GM12878 (cell line): ENCODE results near the gene PKDREJ. TPM values are rescaled to one million over a fixed set of nuclear protein-coding genes. Genes with fewer than 3 reads are reported as not detected.

ENCODE experiments used
- ATAC-seq: fragments of 200-7000 bp; cut with Tn5 transposase; 3 replicates; pipeline ENCODE4 v1.9.1; 2020; ENCODE audit warnings: mild to moderate bottlenecking, moderate library complexity
- BruUV-seq: library from RNA; stranded (reverse); fragments of 400-500 nt; replicated peaks from 2 replicates; lab custom pipeline; 2021; lab: Mats Ljungman, UMichigan
- CTCF ChIA-PET: fragments of 300-600 bp; sonication (Branson Sonifier 250); formaldehyde crosslinking; extraction: SDS; loops from one replicate; lab custom pipeline; 2021; ENCODE audit warnings: inconsistent platforms; lab: Yijun Ruan, JAX
- POLR2A ChIA-PET: fragments of 350-600 bp; formaldehyde crosslinking; extraction: SDS; loops from one replicate; lab custom pipeline; 2021; ENCODE audit warnings: inconsistent platforms; lab: Charles Lee
- RAD21 ChIA-PET: fragments of 300-600 bp; sonication (Branson Sonifier 250); formaldehyde crosslinking; loops from one replicate; lab custom pipeline; 2023; ENCODE audit warnings: antibody characterized with exemption; ENCODE audit not compliant: unreplicated experiment; lab: Charles Lee
- SMC1A ChIA-PET: fragments of 300-600 bp; sonication (Branson Sonifier 250); formaldehyde crosslinking; loops from one replicate; lab custom pipeline; 2023; ENCODE audit not compliant: unreplicated experiment, uncharacterized antibody; lab: Charles Lee
- DNase-seq: peaks from one replicate; pipeline ENCODE4 v3.0.0-alpha.2; 2011; ENCODE audit warnings: low read depth, low spot score
- FAIRE-seq: peaks from 3 replicates; lab custom pipeline; 2011; peaks lifted over from hg19 to GRCh38; lab: Jason Lieb, UNC
- H2AFZ ChIP-seq: 2 replicates; pipeline ENCODE4 v1.6.0; 2011; ENCODE audit warnings: low read depth, low read length, control low read depth; ENCODE audit not compliant: control insufficient read depth
- H3K27ac ChIP-seq: 2 replicates; pipeline ENCODE4 v1.5.1; 2011; ENCODE audit warnings: control low read depth; ENCODE audit not compliant: control insufficient read depth, insufficient read depth
- H3K27me3 ChIP-seq, 2 experiments: replicated peaks in 1 of 2; 2 replicates each; pipeline versions ENCODE4 v1.6.0 to v1.6.1; 2011; ENCODE audit warnings: low read length in 1 of 2; ENCODE audit not compliant: control insufficient read depth in 2 of 2, insufficient read depth in 2 of 2
- H3K36me3 ChIP-seq, 2 experiments: 2 replicates each; pipeline ENCODE4 v1.5.1; 2011; ENCODE audit warnings: low read length in 1 of 2; ENCODE audit not compliant: control insufficient read depth in 2 of 2, insufficient read depth in 2 of 2
- H3K4me1 ChIP-seq: 2 replicates; pipeline ENCODE4 v1.6.1; 2011; ENCODE audit warnings: mild to moderate bottlenecking, low read length, moderate library complexity, mixed read lengths; ENCODE audit not compliant: control insufficient read depth, insufficient read depth
- H3K4me2 ChIP-seq: 2 replicates; pipeline ENCODE4 v1.6.0; 2011; ENCODE audit warnings: control low read depth; ENCODE audit not compliant: control insufficient read depth, insufficient read depth
- H3K4me3 ChIP-seq: fragments of 200-600 bp; sonication (generic); 2 replicates; pipeline ENCODE4 v1.5.1; 2016
- H3K79me2 ChIP-seq: 2 replicates; pipeline ENCODE4 v1.6.0; 2011; ENCODE audit warnings: low read length; ENCODE audit not compliant: control insufficient read depth, insufficient read depth
- H3K9ac ChIP-seq: 2 replicates; pipeline ENCODE4 v1.8.0; 2011; ENCODE audit warnings: low read length, control low read depth, mixed read lengths; ENCODE audit not compliant: control insufficient read depth, insufficient read depth
- H3K9me3 ChIP-seq: replicated peaks from 3 replicates; pipeline ENCODE4 v1.5.1; 2011; ENCODE audit warnings: mild to moderate bottlenecking, low read length; ENCODE audit not compliant: control insufficient read depth, insufficient read depth
- H4K20me1 ChIP-seq: 2 replicates; pipeline ENCODE4 v1.6.0; 2011; ENCODE audit not compliant: control insufficient read depth, insufficient read depth
- ASH2L ChIP-seq: fragments of 300-600, 200-600 bp; sonication (generic); IDR thresholded peaks from 2 replicates; pipeline ENCODE4 v1.6.1; 2017; ENCODE audit warnings: low read depth, mild to moderate bottlenecking, borderline replicate concordance
- BCL11A ChIP-seq: IDR thresholded peaks from 2 replicates; pipeline ENCODE4 v1.6.1; 2011; ENCODE audit warnings: low read depth, low read length
- BHLHE40 ChIP-seq, 2 experiments: fragments of 450-650 bp in 1 of 2; IDR thresholded peaks; 2 replicates each; pipeline ENCODE4 v1.6.1; 2011 to 2017; ENCODE audit warnings: low read depth in 2 of 2, borderline replicate concordance in 1 of 2, improper control_type of control experiment in 1 of 2, low read length in 1 of 2, mild to moderate bottlenecking in 1 of 2
- EP300 ChIP-seq, 2 experiments: fragments of 150-350 bp in 1 of 2; IDR thresholded peaks; 2 replicates each; pipeline ENCODE4 v1.6.1; 2011 to 2012; ENCODE audit warnings: low read depth in 2 of 2, low read length in 2 of 2, borderline replicate concordance in 1 of 2, improper control_type of control experiment in 1 of 2, inconsistent platforms in 1 of 2; ENCODE audit not compliant: control insufficient read depth in 1 of 2
- FOS ChIP-seq: IDR thresholded peaks from 3 replicates; pipeline ENCODE4 v1.6.1; 2011; ENCODE audit warnings: borderline replicate concordance; ENCODE audit not compliant: insufficient read length; ENCODE audit errors: extremely low read depth
- HDGF ChIP-seq: fragments of 450-650 bp; IDR thresholded peaks from 2 replicates; pipeline ENCODE4 v1.6.1; 2016; ENCODE audit warnings: antibody characterized with exemption
- IRF4 ChIP-seq: IDR thresholded peaks from 2 replicates; pipeline ENCODE4 v1.6.1; 2011; ENCODE audit warnings: low read depth, low read length
- LARP7 ChIP-seq: fragments of 450-650 bp; IDR thresholded peaks from 2 replicates; pipeline ENCODE4 v1.6.1; 2017; ENCODE audit warnings: mild to moderate bottlenecking
- MXI1 ChIP-seq: fragments of 150-350 bp; IDR thresholded peaks from 2 replicates; pipeline ENCODE4 v1.6.1; 2011; ENCODE audit warnings: low read depth, mild to moderate bottlenecking, inconsistent platforms, low read length, improper control_type of control experiment
- MYB ChIP-seq: fragments of 150-350 bp; IDR thresholded peaks from 2 replicates; pipeline ENCODE4 v1.6.1; 2014; ENCODE audit warnings: mild to moderate bottlenecking, low read depth, low read length, borderline replicate concordance
- NBN ChIP-seq: fragments of 450-650 bp; IDR thresholded peaks from 2 replicates; pipeline ENCODE4 v1.6.1; 2016
- NFXL1 ChIP-seq: fragments of 450-650 bp; IDR thresholded peaks from 2 replicates; pipeline ENCODE4 v1.6.1; 2017; ENCODE audit warnings: antibody characterized with exemption, mild to moderate bottlenecking, borderline replicate concordance
- PML ChIP-seq: IDR thresholded peaks from 2 replicates; pipeline ENCODE4 v1.6.1; 2012; ENCODE audit warnings: low read length, inconsistent platforms
- POLR2AphosphoS5 ChIP-seq: IDR thresholded peaks from 2 replicates; pipeline ENCODE4 v1.6.1; 2011; ENCODE audit warnings: mild to moderate bottlenecking, low read length, inconsistent platforms
- SMAD5 ChIP-seq: IDR thresholded peaks from 2 replicates; pipeline ENCODE4 v1.6.1; 2016; ENCODE audit warnings: antibody characterized with exemption, low read depth
- SUPT20H ChIP-seq: IDR thresholded peaks from 2 replicates; pipeline ENCODE4 v1.6.1; 2011; ENCODE audit warnings: low read depth, mild to moderate bottlenecking, low read length, moderate library complexity, borderline replicate concordance; ENCODE audit not compliant: control insufficient read depth
- TBL1XR1 ChIP-seq: IDR thresholded peaks from 2 replicates; pipeline ENCODE4 v1.6.1; 2012; ENCODE audit warnings: low read depth, low read length, improper control_type of control experiment
- WGBS: methylation state at CpG from one replicate; pipeline ENCODE4 v1.1.6; 2016; ENCODE audit warnings: low lambda C conversion rate; ENCODE audit not compliant: insufficient replicate concordance, insufficient coverage; ENCODE audit errors: missing lambda C conversion rate; 5-methylcytosine and 5-hydroxymethylcytosine counted together
- in situ Hi-C: fragments of 300-500 bp; cut with MboI; formaldehyde crosslinking; loops from 9 replicates; pipeline ENCODE4 v1.14.3; 2018; ENCODE audit warnings: mixed read lengths
- intact Hi-C: fragments of 100-400 bp; cut with micrococcal nuclease; formaldehyde crosslinking; loops from one replicate; pipeline ENCODE4 v1.14.2; 2022; ENCODE audit not compliant: unreplicated experiment
- polyA plus RNA-seq, 11 experiments: library from polyadenylated mRNA; depleted of rRNA in 4 of 11; unstranded in 6 of 11; stranded (reverse) in 5 of 11; fragments of >200 nt; fragmentation: Nextera tagmentation in 4 of 11; fragmentation: Illumina TruSeq in 1 of 11; extraction: Ambion mirVana in 4 of 11; extraction: Trizol in 1 of 11; gene quantifications; 1 replicate in 1 of 11; 2 replicates in 10 of 11; pipeline versions ENCODE4 v1.2.1 to v1.2.3, GENCODE V29; 2011 to 2016; ENCODE audit warnings: inconsistent platforms in 2 of 11, missing spikeins in 2 of 11, low read depth in 1 of 11
- total RNA-seq, 4 experiments: library from RNA; depleted of rRNA in 3 of 4; stranded (reverse); fragments of >200 nt in 3 of 4; fragmentation: Illumina TruSeq in 1 of 4; extraction: Trizol in 1 of 4; gene quantifications; 2 replicates each; pipeline versions ENCODE4 v1.2.1 to v1.2.3, GENCODE V29; 2013 to 2021
- TF ChIP-seq, protein P1 (sequence below): fragments of 450-650 bp; IDR thresholded peaks from 2 replicates; pipeline ENCODE4 v1.6.1; 2014; ENCODE audit warnings: mild to moderate bottlenecking
- TF ChIP-seq, protein P2 (sequence below): fragments of 450-650 bp; IDR thresholded peaks from 2 replicates; pipeline ENCODE4 v1.6.1; 2017; ENCODE audit warnings: borderline replicate concordance

The PKDREJ gene
- total and polyA plus RNA-seq, 10 of the 15 experiments (the other 5 are each of a cell fraction or from before 2014, with no cell fraction given) = 0.02 to 0.03 TPM; not detected in 8

DNA sequence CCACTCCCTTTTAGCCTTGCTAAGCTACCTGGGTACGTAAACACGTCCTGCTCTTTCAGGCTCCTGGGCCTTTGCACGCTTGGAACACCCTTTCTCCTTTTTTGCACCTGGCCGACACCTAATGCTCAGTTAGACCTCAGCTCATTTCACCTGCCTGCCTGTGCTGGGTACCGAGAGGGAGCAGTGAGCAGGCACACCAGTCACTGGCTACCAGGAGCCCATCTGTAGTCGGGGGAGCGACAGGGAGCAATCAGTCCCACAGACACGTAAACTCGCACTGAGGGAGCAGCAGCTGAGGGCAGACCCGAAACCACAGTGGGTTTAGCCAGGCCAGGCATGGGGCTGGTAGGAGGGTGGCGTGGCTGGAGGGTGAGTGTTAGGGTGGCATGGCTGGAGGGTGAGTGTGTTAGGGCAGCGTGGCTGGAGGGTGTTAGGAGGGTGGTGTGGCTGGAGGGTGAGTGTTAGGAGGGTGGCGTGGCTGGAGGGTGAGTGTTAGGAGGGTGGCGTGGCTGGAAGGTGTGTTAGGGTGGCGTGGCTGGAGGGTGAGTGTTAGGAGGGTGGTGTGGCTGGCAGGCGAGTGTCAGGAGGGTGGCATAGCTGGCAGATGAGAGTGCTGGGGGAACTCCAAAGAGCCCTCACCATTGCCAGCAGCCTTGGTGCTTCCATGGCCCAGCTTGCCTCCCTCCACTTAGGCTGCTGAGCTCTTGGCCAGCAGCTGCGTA, 27.1 kb upstream of the PKDREJ start:
- TF ChIP-seq FOS = no peak
- TF ChIP-seq BCL11A = no peak
- no peak for TF ChIP-seq EP300 (IDR thresholded peaks at IDR 0.05; ENCODE audit: borderline replicate concordance in 1 of 2, control insufficient read depth in 1 of 2, low read depth in 2 of 2, low read length in 2 of 2)
- TF ChIP-seq MYB = no peak
- no peak for TF ChIP-seq HDGF
- TF ChIP-seq TBL1XR1 = no peak
- no peak for TF ChIP-seq MXI1
- no peak for TF ChIP-seq ASH2L
- no peak for TF ChIP-seq POLR2AphosphoS5
- TF ChIP-seq, protein P1, sequence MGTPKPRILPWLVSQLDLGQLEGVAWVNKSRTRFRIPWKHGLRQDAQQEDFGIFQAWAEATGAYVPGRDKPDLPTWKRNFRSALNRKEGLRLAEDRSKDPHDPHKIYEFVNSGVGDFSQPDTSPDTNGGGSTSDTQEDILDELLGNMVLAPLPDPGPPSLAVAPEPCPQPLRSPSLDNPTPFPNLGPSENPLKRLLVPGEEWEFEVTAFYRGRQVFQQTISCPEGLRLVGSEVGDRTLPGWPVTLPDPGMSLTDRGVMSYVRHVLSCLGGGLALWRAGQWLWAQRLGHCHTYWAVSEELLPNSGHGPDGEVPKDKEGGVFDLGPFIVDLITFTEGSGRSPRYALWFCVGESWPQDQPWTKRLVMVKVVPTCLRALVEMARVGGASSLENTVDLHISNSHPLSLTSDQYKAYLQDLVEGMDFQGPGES = no peak
- no peak for TF ChIP-seq NFXL1
- no peak for TF ChIP-seq SUPT20H
- TF ChIP-seq LARP7 = no peak
- no peak for TF ChIP-seq SMAD5
- no peak for TF ChIP-seq BHLHE40 (IDR thresholded peaks at IDR 0.05; ENCODE audit: borderline replicate concordance in 1 of 2, low read depth in 2 of 2, low read length in 1 of 2)
- TF ChIP-seq NBN = no peak
- no peak for TF ChIP-seq PML
- TF ChIP-seq, protein P2, sequence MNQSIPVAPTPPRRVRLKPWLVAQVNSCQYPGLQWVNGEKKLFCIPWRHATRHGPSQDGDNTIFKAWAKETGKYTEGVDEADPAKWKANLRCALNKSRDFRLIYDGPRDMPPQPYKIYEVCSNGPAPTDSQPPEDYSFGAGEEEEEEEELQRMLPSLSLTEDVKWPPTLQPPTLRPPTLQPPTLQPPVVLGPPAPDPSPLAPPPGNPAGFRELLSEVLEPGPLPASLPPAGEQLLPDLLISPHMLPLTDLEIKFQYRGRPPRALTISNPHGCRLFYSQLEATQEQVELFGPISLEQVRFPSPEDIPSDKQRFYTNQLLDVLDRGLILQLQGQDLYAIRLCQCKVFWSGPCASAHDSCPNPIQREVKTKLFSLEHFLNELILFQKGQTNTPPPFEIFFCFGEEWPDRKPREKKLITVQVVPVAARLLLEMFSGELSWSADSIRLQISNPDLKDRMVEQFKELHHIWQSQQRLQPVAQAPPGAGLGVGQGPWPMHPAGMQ = no peak
- no peak for TF ChIP-seq IRF4
- no peak overlapping the region for H3K4me2 ChIP-seq
- H3K4me1 ChIP-seq = peaks cover 33% of the 10 kb centered on the region
- H4K20me1 ChIP-seq = no peaks in the 10 kb centered on the region
- H3K4me3 ChIP-seq = no peak overlapping the region
- H2AFZ ChIP-seq = no peak overlapping the region
- FAIRE-seq = no peak
- intact Hi-C loops = no loop called here
- ChIA-PET CTCF (no interaction called here), RAD21 (no interaction called here), POLR2A (interaction anchor here (0.6 to 1.1 kb wide), 2 partner anchors 9 to 982 kb away, joined by 3 to 4 read pairs; no protein-coding TSS in a partner anchor), SMC1A (no interaction called here)
- no peaks in the 10 kb centered on the region; the same call in 2 of the 3 replicates for H3K9me3 ChIP-seq
- H3K27me3 ChIP-seq = no peaks in the 10 kb centered on the region
- H3K36me3 ChIP-seq = peaks cover 0 to 4% of the 10 kb centered on the region in 2 experiments; a peak in 3 of 4 replicates
- H3K27ac ChIP-seq = no peak overlapping the region
- WGBS = 93% methylated on average over 17 of the region's 17 CpGs
- DNase-seq = no peak
- peaks cover 17% of the 10 kb centered on the region for H3K79me2 ChIP-seq
- in situ Hi-C loops = no loop called here
- ATAC-seq = no peak
- H3K9ac ChIP-seq = no peak overlapping the region
- BruUV-seq = no TSS peak
